Vagina (tissue), 2 donors: ENCODE results near the gene IGFL4. TPM values are rescaled to one million over a fixed set of nuclear protein-coding genes. Genes with fewer than 3 reads are reported as not detected.

Source experiments
- DNase-seq, 2 donors: peaks; one replicate each; pipeline ENCODE4 v3.0.0-alpha.2; 2017; ENCODE audit errors: extremely low spot score in 2 of 2
- H3K27ac ChIP-seq: fragments of 200-600 bp; sonication (generic); one replicate; pipeline ENCODE4 v1.5.1; 2019
- H3K27me3 ChIP-seq: fragments of 200-600 bp; sonication (generic); one replicate; pipeline ENCODE4 v1.5.1; 2019
- H3K36me3 ChIP-seq, 2 donors: fragments of 200-600 bp; sonication (generic); one replicate each; pipeline ENCODE4 v1.5.1; 2017 to 2019
- H3K4me1 ChIP-seq: fragments of 200-600 bp; sonication (generic); one replicate; pipeline ENCODE4 v1.5.1; 2019
- H3K4me3 ChIP-seq, 2 donors: fragments of 200-600 bp; sonication (generic); 1 replicate in 1 of 2; 2 replicates in 1 of 2; pipeline ENCODE4 v1.5.1; 2016 to 2019
- H3K9me3 ChIP-seq: fragments of 200-600 bp; sonication (generic); one replicate; pipeline ENCODE4 v1.5.1; 2019
- CTCF ChIP-seq, 3 experiments: fragments of 450-650 bp in 2 of 3; fragments of 200-600 bp in 1 of 3; sonication (generic) in 1 of 3; IDR thresholded peaks; one replicate each; pipeline ENCODE4 v1.5.1; 2017 to 2019; ENCODE audit warnings: antibody characterized with exemption in 3 of 3, mild to moderate bottlenecking in 2 of 3, moderate library complexity in 2 of 3
- POLR2A ChIP-seq, 2 donors: fragments of 450-650 bp; IDR thresholded peaks; one replicate each; pipeline ENCODE4 v1.6.1; 2017; ENCODE audit warnings: antibody characterized with exemption in 2 of 2, mild to moderate bottlenecking in 2 of 2, moderate library complexity in 2 of 2
- POLR2AphosphoS5 ChIP-seq, 2 donors: sonication (generic); formaldehyde crosslinking; IDR thresholded peaks; one replicate each; pipeline ENCODE4 v1.9.0; 2017; ENCODE audit warnings: antibody characterized with exemption in 2 of 2, mild to moderate bottlenecking in 2 of 2, low read depth in 1 of 2; ENCODE audit not compliant: insufficient read depth in 1 of 2
- intact Hi-C: fragments of 100-400 bp; cut with DNase I; formaldehyde crosslinking; loops from one replicate; pipeline ENCODE4 v1.15.1; 2023
- total RNA-seq: library from RNA; depleted of rRNA; stranded (reverse); fragments of >200 nt; gene quantifications from one replicate; pipeline ENCODE4 v1.2.3, GENCODE V29; 2016

Gene IGFL4
- total RNA-seq, 1 donor from 2014 or later = not detected

DNA sequence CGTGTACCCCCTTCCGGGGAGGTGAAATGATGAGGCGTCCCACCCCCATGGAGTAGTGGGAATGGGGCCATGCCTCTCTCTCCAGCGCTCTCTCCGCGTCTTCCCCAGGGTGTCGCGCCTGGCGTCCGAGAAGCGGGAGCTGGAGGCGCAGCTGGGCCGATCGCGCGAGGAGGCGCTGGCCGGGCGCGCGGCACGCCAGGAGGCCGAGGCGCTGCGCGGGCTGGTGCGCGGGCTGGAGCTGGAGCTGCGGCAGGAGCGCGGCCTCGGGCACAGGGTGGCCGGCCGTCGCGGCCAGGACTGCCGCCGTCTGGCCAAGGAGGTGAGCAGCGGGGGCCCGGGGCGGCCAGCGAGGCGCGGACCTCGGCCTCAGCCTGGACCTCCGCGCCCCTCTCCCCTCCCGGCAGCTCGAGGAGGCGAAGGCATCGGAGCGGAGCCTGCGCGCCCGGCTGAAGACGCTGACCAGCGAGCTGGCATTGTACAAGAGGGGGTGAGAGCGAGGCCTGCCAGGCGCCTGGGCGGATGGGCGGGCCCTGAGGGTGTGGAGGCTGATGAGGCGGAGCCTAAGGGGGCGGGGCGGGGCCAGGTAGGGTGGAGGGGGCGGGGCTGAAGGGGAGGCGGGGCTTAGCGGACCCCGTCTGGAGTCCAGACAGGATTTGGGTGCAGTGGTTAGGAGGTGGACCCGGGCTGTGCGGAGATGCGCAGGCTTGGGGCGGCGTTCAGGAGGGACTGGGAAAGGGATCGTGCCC, 25.7 kb downstream of the IGFL4 start:
- H3K36me3 ChIP-seq = no peaks in the 10 kb centered on the region
- intact Hi-C loops = loop anchor here (10.0 kb wide), 2 partner anchors 140 to 200 kb away; partner anchors contain the start of gene RSPH6A
- peaks cover 23% of the 10 kb centered on the region for H3K4me1 ChIP-seq
- no peaks in the 10 kb centered on the region for H3K27me3 ChIP-seq
- H3K9me3 ChIP-seq = no peaks in the 10 kb centered on the region
- TF ChIP-seq POLR2A (IDR thresholded peaks at IDR 0.05) (no peak), CTCF (IDR thresholded peaks at IDR 0.05) (no peak), POLR2AphosphoS5 (IDR thresholded peaks at IDR 0.05; ENCODE audit: insufficient read depth in 1 of 2, low read depth in 1 of 2) (no peak)
- DNase-seq = no peak
- no peak overlapping the region for H3K27ac ChIP-seq
- peak overlapping the region; percentile 63 to 67 for H3K4me3 ChIP-seq

DNA sequence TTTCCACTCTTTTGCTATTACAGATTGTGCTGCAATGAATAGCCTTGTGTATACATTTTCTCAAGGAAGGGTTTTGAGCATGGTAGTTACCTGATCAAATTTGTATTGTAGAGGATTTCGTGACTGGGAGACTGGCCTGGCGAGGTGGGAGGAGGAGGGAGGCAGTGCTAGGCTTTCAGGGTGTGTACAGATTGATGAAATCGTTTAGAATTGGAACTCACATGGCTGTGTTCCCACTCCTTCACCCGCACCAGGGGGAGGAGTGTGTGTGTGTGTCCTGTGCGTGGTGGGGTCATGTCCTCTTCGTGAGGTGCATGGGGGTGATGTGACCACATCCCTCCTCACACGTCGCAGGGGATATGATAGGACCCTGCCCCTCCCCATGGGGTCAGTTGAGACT, 26.3 kb downstream of the IGFL4 start:
- H3K36me3 ChIP-seq = no peaks in the 10 kb centered on the region
- no peaks in the 10 kb centered on the region for H3K27me3 ChIP-seq
- intact Hi-C loops = loop anchor here (10.0 kb wide), 2 partner anchors 140 to 200 kb away; partner anchors contain the start of gene RSPH6A
- no peak for DNase-seq
- TF ChIP-seq CTCF (IDR thresholded peaks at IDR 0.05) (no peak), POLR2AphosphoS5 (IDR thresholded peaks at IDR 0.05; ENCODE audit: insufficient read depth in 1 of 2, low read depth in 1 of 2) (no peak)
- peaks cover 23% of the 10 kb centered on the region for H3K4me1 ChIP-seq
- peak overlapping the region; percentile 63 to 67 for H3K4me3 ChIP-seq
- no peaks in the 10 kb centered on the region for H3K9me3 ChIP-seq
- no peak overlapping the region for H3K27ac ChIP-seq

- Histone ChIP-seq H3K4me1 (peaks cover 6% of the 10 kb centered on the region), H3K27ac (no peak overlapping the region), H3K9me3 (no peaks in the 10 kb centered on the region), H3K4me3 (no peak overlapping the region), H3K27me3 (no peaks in the 10 kb centered on the region), H3K36me3 (peaks cover 0 to 24% of the 10 kb centered on the region in 2 donors)
- intact Hi-C loops = loop anchor here (10.0 kb wide), 3 partner anchors 95 to 195 kb away; partner anchors contain the start of genes NANOS2 and RSPH6A
- TF ChIP-seq POLR2A (IDR thresholded peaks at IDR 0.05) = no peak
- TF ChIP-seq POLR2AphosphoS5 (IDR thresholded peaks at IDR 0.05; ENCODE audit: insufficient read depth in 1 of 2, low read depth in 1 of 2) = no peak
- TF ChIP-seq CTCF (IDR thresholded peaks at IDR 0.05) = peak; percentile 56 to 74 (median 60)
- DNase-seq = no peak
Observed at GRCh38 chr19:46009530-46010510, 31.0 kb downstream of the IGFL4 start.

DNA sequence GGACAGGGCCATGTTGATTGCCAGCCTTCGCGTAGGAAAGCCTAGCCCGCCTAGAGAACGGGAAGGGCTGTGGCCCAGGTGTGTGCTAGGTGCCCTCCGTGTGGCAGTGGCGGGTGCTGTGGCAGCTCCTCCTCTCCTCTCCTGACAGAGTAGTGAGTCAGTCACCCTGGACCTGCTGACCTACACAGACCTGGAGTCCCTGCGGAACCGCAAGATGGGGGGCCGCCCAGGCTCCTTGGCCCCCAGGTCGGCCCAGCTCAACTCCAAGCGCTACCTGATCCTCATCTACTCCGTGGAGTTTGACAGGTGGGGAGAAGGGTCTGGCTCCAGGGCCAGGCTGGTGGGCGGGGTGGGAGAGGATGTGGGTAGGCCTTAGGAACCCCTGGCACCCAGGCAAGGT, 34.4 kb downstream of the IGFL4 start:
- no peak overlapping the region for H3K27ac ChIP-seq
- DNase-seq = no peak
- no peaks in the 10 kb centered on the region for H3K4me1 ChIP-seq
- no peaks in the 10 kb centered on the region for H3K9me3 ChIP-seq
- H3K4me3 ChIP-seq = no peak overlapping the region
- peaks cover 0 to 24% of the 10 kb centered on the region in 2 donors for H3K36me3 ChIP-seq
- TF ChIP-seq POLR2A (IDR thresholded peaks at IDR 0.05) = no peak
- no peak for TF ChIP-seq POLR2AphosphoS5 (IDR thresholded peaks at IDR 0.05; ENCODE audit: insufficient read depth in 1 of 2, low read depth in 1 of 2)
- TF ChIP-seq CTCF (IDR thresholded peaks at IDR 0.05) = no peak
- H3K27me3 ChIP-seq = no peaks in the 10 kb centered on the region
- intact Hi-C loops = loop anchor here (10.0 kb wide), 1 partner anchor 92 kb away; the partner anchor contains the start of gene NANOS2
